Transverse colon (tissue), 4 donors: ENCODE measurements around the gene DHRSX. TPM values are rescaled to one million over a fixed set of nuclear protein-coding genes. Genes with fewer than 3 reads are reported as not detected.

Source experiments
- DNase-seq: peaks from one replicate; pipeline ENCODE4 v3.0.0-alpha.2; 2019
- H3K27ac ChIP-seq, 4 donors: fragments of 200-600 bp; sonication (generic); 2 replicates each; pipeline ENCODE4 v1.5.1; 2016 to 2018; ENCODE audit warnings: inconsistent platforms in 4 of 4
- H3K27me3 ChIP-seq: fragments of 200-600 bp; sonication (generic); 2 replicates; pipeline ENCODE4 v1.5.1; 2017; ENCODE audit warnings: inconsistent platforms
- H3K36me3 ChIP-seq, 4 donors: fragments of 200-600 bp; sonication (generic); 2 replicates each; pipeline ENCODE4 v1.5.1; 2017 to 2019; ENCODE audit warnings: inconsistent platforms in 4 of 4
- H3K4me1 ChIP-seq, 4 donors: fragments of 200-600 bp; sonication (generic); 2 replicates each; pipeline ENCODE4 v1.5.1; 2017 to 2020; ENCODE audit warnings: inconsistent platforms in 4 of 4
- H3K4me3 ChIP-seq, 4 donors: fragments of 200-600 bp; sonication (generic); 1 replicate in 1 of 4; 2 replicates in 3 of 4; pipeline versions ENCODE4 v1.5.1 to v1.6.1; 2017 to 2019; ENCODE audit warnings: inconsistent platforms in 4 of 4
- H3K9me3 ChIP-seq, 2 donors: fragments of 200-600 bp; sonication (generic); 2 replicates each; pipeline ENCODE4 v1.5.1; 2017 to 2019; ENCODE audit warnings: inconsistent platforms in 2 of 2
- EP300 ChIP-seq: sonication (generic); formaldehyde crosslinking; IDR thresholded peaks from one replicate; pipeline ENCODE4 v1.6.1; 2017; ENCODE audit warnings: antibody characterized with exemption, low read depth
- POLR2A ChIP-seq: fragments of 450-650 bp; IDR thresholded peaks from one replicate; pipeline ENCODE4 v1.6.1; 2016; ENCODE audit warnings: antibody characterized with exemption, mild to moderate bottlenecking, moderate library complexity
- POLR2AphosphoS5 ChIP-seq, 3 donors: sonication (generic); formaldehyde crosslinking; IDR thresholded peaks; one replicate each; pipeline ENCODE4 v1.6.1; 2016; ENCODE audit warnings: antibody characterized with exemption in 3 of 3
- WGBS, 2 donors: methylation state at CpG; one replicate each; pipeline ENCODE4 v1.1.5; 2018; ENCODE audit warnings: low coverage in 1 of 2; 5-methylcytosine and 5-hydroxymethylcytosine counted together
- in situ Hi-C, 4 donors: fragments of 200-750 bp; cut with MboI; loops; one replicate each; pipeline versions ENCODE4 v1.15.0 to v1.15.1; 2017; ENCODE audit warnings: low sequenced_read_pairs in 3 of 4, low pct_ligation_motif_present in 1 of 4, low pct_unique_long_range_greater_than_20kb in 1 of 4
- intact Hi-C: fragments of 100-400 bp; cut with DNase I; formaldehyde crosslinking; loops from one replicate; pipeline ENCODE4 v1.15.1; 2023; ENCODE audit warnings: low total_unique reads
- total RNA-seq, 4 donors: library from RNA; depleted of rRNA; stranded (reverse); fragments of >200 nt; gene quantifications; one replicate each; pipeline ENCODE4 v1.1.0, GENCODE V29; 2016
- TF ChIP-seq, protein P1 (sequence below), 5 experiments: fragments of 200-600 bp in 3 of 5; fragments of 450-650 bp in 2 of 5; sonication (generic) in 3 of 5; IDR thresholded peaks; 1 replicate in 2 of 5; 2 replicates in 3 of 5; pipeline ENCODE4 v1.5.1; 2016 to 2017; ENCODE audit warnings: antibody characterized with exemption in 5 of 5, inconsistent platforms in 3 of 5, mild to moderate bottlenecking in 2 of 5, moderate library complexity in 1 of 5

Gene DHRSX
- total RNA-seq, 4 donors from 2014 or later = 27.9 to 39.9 (median 33.9) TPM

- H3K9me3 ChIP-seq = no peaks in the 10 kb centered on the region
- no peaks in the 10 kb centered on the region for H3K4me1 ChIP-seq
- H3K27me3 ChIP-seq = no peaks in the 10 kb centered on the region
- intact Hi-C loops (no loop called here), in situ Hi-C loops (no loop called here)
- H3K4me3 ChIP-seq = no peak overlapping the region
- 80% methylated on average over 13 of the region's 13 CpGs; no CpG with 5 or more reads in 1 of the 2 donors for WGBS, 2 donors
- no peak for TF ChIP-seq POLR2A
- TF ChIP-seq, protein P1, sequence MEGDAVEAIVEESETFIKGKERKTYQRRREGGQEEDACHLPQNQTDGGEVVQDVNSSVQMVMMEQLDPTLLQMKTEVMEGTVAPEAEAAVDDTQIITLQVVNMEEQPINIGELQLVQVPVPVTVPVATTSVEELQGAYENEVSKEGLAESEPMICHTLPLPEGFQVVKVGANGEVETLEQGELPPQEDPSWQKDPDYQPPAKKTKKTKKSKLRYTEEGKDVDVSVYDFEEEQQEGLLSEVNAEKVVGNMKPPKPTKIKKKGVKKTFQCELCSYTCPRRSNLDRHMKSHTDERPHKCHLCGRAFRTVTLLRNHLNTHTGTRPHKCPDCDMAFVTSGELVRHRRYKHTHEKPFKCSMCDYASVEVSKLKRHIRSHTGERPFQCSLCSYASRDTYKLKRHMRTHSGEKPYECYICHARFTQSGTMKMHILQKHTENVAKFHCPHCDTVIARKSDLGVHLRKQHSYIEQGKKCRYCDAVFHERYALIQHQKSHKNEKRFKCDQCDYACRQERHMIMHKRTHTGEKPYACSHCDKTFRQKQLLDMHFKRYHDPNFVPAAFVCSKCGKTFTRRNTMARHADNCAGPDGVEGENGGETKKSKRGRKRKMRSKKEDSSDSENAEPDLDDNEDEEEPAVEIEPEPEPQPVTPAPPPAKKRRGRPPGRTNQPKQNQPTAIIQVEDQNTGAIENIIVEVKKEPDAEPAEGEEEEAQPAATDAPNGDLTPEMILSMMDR (IDR thresholded peaks at IDR 0.05) = no peak
- no peak for TF ChIP-seq EP300
- no peak for TF ChIP-seq POLR2AphosphoS5 (IDR thresholded peaks at IDR 0.05)
- no peak for DNase-seq
- H3K36me3 ChIP-seq = no peaks in the 10 kb centered on the region
- no peak overlapping the region for H3K27ac ChIP-seq
These were observed 238.1 kb downstream of the DHRSX start for GRCh38 chrX:2262668-2263055.

DNA sequence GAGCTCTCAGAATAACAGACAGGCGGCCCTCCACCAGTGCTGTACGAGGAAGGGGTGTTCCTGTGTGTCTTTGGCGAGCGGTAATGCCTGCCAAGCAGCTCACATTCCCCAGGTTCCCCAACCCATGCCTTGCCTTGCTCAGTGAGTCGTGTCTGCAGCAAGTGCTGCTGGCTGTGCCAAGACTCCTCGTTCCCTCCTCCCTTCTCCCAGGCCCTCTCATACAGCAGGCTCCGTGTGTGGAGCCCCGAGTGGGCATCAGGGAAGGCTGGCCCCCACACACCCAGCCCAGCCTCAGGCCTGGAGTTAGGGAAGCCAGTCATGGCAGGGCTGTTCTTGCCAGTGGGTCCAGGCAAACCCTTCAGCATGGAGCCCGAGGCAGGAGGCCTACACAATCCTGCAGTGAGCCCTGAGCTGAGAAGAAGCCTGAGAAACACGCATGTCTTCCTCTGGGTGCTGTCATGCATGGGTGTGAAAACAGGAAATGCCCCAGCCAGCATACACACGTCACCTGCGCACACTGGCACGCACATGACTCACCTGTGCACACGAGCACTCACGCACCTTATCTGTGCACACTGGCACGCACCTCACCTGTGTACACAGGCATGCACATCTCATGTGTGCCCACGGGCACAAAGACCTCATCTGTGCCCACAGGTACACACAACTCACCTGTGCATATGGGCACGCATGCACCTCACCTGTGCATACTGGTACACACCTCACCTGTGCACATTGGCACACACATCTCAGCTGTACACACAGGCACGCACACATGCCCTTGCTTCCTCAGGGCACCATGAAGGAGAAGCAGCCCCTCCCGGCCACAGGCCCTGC lies 238.7 kb downstream of the DHRSX start:
- TF ChIP-seq, protein P1 (IDR thresholded peaks at IDR 0.05) = no peak
- TF ChIP-seq POLR2A (no peak), EP300 (no peak), POLR2AphosphoS5 (IDR thresholded peaks at IDR 0.05) (no peak)
- Histone ChIP-seq H3K36me3 (no peaks in the 10 kb centered on the region), H3K27ac (no peak overlapping the region), H3K27me3 (no peaks in the 10 kb centered on the region), H3K4me1 (no peaks in the 10 kb centered on the region), H3K9me3 (no peaks in the 10 kb centered on the region), H3K4me3 (no peak overlapping the region)
- intact Hi-C loops (no loop called here), in situ Hi-C loops (no loop called here)
- DNase-seq = no peak
- WGBS, 2 donors = 86 to 100% methylated on average over 1 to 20 of the region's 20 CpGs

DNA sequence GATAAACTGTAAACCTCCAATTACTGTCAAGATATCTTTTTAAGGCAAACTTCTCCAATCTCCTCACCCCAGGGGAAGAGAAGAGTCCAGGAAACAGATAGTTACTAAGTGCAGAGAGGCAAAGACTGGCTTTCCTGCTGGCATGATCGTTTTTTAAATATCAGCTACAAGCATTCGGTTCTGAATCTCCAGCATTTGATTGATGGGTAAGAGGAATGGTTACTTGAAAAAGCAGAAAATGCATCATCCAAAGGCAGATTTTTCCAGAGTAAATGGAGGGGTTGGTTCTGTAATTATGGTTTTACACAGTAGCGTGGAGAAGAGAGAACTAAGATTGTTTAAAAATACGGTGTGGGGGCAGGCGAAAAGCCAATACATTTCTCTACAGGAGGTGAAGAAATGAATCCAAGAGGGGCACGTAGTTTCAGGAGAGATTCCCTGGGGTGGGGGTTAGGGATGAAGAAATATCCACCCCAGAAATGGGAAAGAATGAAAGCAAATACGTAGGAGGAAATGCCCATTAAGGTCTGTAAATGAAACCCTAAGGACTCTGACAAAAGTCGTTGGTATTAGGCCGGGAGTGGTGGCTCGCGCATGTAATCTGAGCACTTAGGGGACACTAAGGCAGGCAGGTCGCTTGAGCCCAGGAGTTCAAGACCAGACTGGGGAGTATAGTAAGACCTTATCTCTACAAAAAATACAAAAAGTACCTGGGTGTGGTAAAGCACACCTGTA lies 248.3 kb downstream of the DHRSX start:
- Histone ChIP-seq H3K36me3 (no peaks in the 10 kb centered on the region), H3K27ac (no peak overlapping the region), H3K27me3 (no peaks in the 10 kb centered on the region), H3K4me1 (no peaks in the 10 kb centered on the region), H3K4me3 (no peak overlapping the region), H3K9me3 (no peaks in the 10 kb centered on the region)
- 92 to 95% methylated on average over 11 to 12 of the region's 12 CpGs for WGBS, 2 donors
- TF ChIP-seq POLR2AphosphoS5 (IDR thresholded peaks at IDR 0.05) (no peak), POLR2A (no peak), EP300 (no peak)
- TF ChIP-seq, protein P1 (IDR thresholded peaks at IDR 0.05) = no peak
- intact Hi-C loops (no loop called here), in situ Hi-C loops (no loop called here)
- DNase-seq = no peak

DNA sequence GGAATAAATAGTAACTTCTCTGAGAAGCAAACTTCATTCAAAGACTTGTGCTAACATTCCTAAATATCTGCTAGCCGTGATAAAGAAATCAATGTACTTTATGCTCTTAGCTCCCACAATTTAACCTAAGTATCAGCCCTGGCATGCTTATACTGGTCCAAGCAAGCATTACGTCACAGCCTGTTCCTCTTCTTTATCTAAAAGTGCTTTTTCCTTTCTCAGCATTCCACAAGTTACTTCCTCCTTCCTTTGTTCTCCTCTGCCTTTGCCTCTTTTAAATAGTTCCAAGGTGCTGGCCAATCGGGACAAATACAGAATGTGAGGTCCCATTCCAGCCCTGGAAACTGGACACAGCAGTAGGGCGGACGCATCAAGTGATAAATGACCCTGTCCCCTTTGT lies 249.6 kb downstream of the DHRSX start:
- no peaks in the 10 kb centered on the region for H3K36me3 ChIP-seq
- no peaks in the 10 kb centered on the region for H3K4me1 ChIP-seq
- H3K27ac ChIP-seq = no peak overlapping the region
- DNase-seq = no peak
- no peak for TF ChIP-seq POLR2AphosphoS5 (IDR thresholded peaks at IDR 0.05)
- TF ChIP-seq, protein P1 (IDR thresholded peaks at IDR 0.05) = no peak
- no peaks in the 10 kb centered on the region for H3K9me3 ChIP-seq
- H3K27me3 ChIP-seq = no peaks in the 10 kb centered on the region
- in situ Hi-C loops = no loop called here
- intact Hi-C loops = no loop called here
- H3K4me3 ChIP-seq = no peak overlapping the region
- WGBS, 2 donors = 90 to 95% methylated on average over 5 of the region's 5 CpGs
